CD4-positive, alpha-beta T cell treated with Interleukin-10 for 1 hour (primary cell): ENCODE measurements around the gene SMCO3.

ENCODE experiments used
- DNase-seq: peaks from one replicate; pipeline ENCODE4 v3.0.0-alpha.2; 2020

The SMCO3 gene

DNA sequence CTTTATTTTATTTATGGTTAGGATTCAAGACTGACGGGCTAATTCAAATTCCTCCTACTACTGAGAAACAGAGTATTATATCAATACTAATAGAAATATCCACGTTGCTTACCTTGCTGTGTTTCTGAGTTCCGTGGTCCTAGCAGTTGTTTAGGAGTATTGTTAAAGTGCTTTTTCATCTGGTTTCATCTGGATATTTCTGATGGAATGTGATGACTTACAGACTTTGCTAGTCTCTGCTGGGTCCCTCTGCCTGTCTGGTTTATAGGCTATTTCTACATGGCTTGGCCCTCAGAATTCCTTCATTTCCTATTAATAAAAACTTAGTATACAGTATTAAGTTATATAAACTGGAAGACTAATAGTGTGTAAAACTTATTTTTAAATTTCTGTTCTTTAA, at the start of gene SMCO3:
TSS of gene SMCO3 (minus strand) at position 169 of the 400 bp plus-strand sequence. CDS start 7,502 bp downstream, outside the sequence.
- DNase-seq = no peak

DNA sequence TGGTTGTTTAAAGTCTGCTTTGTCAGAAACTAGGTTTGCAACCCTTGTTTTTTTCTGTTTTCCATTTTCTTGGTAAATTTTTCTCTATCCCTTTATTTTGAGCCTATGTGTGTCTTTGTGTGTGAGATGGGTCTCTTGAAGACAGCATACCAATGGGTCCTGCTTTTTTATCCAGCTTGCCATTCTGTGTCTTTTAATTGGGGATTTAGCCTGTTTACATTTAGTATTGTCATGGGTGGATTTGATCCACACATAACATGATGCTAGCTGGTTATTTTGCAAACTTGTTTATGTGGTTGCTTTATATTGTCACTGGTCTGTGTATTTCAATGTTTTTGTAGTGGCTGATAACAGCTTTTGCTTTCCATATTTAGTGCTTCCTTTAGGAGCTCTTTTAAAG, 46.5 kb upstream of the SMCO3 start:
- no peak for DNase-seq

DNA sequence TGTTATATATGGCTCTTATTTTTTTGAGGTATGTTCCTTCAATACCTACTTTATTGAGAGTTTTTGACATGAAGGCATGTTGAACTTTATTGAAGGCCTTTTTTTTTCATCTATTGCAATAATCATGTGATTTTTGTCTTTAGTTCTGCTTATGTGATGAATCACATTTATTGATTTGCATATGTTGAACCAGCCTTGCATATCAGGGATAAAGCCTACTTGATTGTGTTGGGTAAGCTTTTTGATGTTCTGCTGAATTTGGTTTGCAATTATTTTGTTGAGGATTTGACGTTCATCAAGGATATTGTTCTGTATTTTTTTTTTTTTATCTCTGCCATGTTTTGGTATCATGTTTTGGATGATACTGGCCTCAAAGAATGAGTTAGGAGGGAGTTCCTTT, 44.5 kb upstream of the SMCO3 start:
- no peak for DNase-seq

DNA sequence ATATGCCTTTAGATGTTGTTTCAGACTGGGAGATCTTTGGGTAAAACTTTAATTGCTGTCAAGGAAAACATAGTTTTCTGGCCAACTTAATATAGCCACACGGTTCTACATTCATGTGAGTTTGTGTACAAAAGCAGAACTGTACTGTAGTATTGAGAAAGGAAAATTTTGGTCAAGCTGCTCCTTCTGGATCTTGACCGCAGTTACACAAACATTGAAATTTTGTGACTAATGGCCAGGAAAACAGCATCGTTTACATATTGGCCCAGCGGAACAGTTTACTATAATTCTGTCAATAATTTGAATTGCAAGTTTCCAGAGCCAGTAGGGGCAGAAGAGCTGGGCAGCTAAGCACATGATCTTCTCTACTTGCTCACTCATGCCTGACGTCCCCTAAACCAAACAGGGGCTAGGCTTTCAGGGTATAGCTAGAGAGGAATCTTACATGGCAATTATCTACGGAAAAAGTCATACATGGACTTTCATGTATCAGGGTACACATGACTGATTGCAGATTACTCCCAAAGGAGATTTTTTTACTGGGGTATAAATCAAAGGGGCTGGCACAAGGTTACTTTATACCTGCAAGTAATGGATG, 40.7 kb upstream of the SMCO3 start:
- no peak for DNase-seq

DNA sequence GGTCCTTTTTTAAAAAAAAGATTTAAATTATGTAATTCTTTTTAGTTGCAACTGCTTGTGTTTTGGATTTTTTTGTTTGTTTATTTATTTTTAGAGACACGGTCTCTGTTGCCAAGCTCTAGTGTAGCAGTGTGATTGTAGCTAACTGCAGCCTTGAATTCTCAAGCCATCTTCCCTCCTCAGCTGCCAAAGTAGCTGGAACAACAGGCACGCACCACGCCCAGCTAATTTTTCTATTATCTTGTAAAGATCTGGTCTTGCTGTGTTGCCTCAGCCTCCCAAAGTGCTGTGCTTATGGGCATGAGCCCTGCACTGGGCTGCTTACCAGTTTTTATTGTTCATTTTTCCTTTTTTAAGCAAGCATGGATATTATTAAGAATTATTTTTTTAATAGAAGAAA, 40.0 kb upstream of the SMCO3 start:
- no peak for DNase-seq

DNA sequence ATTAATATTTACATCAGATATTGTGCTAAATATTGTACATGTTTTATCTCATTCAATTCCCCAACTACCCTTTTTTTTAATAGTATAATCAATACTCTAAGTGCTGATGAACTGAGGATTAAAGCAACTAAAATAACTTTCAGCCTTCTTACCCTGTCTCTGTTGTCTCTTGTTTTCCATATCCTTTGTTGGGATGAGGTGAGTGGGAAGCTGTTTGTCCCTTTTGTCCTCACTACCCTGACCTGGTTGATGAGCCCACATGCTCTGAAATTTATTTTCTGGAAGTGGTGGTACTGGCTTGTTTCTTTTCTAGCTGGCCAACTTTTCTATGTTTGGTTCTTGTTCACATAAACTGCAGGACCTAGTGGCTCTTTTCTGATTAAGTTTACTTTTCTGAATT, 38.9 kb upstream of the SMCO3 start:
- no peak for DNase-seq

DNA sequence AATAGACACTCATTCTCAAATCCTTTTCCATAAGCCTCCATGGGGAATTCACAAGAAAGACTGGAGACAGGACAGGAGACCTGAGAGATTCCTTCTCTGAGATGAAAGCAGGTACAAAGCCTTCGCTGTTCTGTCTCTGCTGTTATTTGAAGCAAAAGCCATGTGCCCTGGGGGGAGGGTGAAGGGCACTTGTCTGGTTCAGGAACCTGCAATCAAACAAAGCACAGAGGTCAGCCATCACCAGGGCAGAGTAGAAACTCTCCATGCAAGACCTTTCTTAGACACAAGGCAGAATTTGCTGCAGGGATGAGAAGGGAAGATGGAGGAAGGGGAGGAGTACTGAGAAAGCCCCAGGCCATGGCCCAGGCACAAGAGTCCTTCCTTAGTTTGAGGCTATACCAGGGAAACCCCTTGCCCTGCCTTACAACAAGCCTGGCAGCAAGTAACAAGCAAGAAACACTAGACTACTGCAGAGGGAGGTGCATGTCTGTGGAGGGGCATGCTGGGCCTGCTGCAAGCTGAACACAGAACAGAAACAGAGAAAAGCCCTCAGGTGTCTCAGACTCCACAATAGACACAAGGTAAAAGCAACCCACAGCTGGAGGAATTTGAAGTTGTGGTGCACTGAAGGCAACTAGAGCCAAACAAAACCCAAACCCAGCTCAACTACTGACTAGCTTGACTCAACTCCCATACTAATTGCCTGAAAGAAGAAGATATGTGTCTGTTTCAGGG, 37.1 kb upstream of the SMCO3 start:
- no peak for DNase-seq

DNA sequence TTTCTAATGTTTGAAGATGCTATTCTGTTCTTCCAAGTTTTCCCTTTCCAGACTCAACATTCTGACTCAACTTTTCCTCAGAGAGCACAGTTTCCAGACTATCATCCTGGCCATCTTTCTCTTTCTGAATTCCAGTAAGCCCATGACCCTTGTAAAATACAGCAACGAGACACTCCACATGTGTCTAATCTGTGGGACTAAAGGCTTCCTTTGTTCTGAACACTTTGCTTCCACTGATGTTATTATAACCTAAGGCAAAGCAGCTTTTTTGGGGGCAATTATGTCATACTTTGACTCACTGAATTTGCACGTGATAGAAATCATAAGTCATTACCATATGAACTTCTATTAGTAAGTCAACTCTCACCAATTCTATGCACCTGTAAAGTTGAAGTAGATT, 35.7 kb upstream of the SMCO3 start:
- DNase-seq = no peak

DNA sequence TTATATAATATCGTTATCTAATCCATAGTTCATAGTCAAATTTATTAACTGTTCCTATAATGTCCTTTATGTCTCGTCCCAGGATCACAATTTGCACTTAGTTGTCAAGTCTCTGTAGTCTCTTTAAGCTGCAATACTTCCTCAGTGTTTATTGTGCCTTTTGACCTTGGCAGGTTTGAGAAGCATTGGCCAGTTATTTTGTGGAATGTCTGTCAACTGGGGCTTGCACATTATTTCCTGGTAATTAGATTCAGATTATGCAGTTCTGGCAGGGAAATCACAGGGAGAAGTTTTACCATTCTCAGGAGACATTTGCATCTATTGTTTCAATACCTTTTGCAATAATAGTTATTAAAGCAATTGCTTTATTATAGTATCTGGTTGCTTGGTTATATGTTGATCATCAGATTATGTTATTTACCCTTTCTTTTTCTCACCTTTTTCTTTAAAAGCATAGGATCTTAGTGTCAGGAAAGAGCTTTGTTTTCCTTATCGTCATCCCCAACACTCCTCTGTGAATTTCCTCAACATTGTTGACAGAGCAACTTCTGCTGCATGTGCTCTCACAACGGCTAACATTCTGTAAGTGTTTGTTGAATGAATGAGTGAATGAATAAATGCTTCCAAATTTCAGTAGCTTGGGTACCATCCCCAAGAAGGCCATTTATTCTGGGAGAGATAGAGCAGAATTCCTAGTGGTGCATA, 33.0 kb upstream of the SMCO3 start:
- DNase-seq = no peak

DNA sequence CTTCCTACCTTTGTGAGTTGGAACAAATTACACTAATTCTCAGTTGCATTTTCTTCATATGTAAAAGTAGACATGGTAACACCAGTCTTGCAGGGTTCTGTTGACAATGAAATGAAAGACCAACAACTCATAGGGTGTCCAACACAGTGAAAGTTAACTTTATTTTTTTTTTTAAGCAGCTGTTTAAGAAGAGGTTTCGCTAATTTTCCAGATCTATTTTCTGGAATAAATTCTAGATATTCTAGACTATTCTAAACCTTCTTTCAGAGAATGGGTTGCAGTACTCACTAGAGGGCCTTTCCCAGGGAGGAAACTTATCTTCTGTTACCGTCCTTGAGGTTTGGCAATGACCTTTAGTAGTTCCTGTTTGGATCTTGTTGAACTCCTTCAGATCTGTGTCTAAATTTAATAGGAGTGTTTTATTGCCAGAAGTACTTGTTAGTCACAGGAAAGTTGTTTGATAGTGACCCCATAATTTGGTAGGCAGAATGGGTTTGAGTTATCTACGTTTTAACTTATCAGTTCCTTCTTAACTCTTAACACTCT, 32.1 kb upstream of the SMCO3 start:
- no peak for DNase-seq

DNA sequence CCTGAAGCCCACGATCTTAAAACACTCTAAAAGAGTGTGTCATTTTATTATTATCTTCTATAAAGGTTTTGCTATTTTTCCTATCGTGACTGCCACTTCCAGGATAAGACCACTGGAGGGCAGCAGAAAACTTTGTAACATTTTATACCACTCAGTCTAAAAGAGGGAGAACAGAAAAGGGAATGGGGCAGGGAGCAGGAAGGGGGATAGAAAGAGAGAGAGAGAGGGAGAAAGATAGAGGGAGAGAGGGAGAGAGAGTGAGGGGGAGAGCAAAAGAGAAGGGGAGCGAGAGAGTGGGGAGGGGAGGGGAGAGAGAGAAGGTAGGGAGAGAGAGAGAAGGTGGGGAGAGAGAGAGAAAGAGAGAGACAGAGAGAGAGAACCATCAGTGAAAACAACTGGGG, 31.4 kb upstream of the SMCO3 start:
- peak; percentile 71 for DNase-seq

DNA sequence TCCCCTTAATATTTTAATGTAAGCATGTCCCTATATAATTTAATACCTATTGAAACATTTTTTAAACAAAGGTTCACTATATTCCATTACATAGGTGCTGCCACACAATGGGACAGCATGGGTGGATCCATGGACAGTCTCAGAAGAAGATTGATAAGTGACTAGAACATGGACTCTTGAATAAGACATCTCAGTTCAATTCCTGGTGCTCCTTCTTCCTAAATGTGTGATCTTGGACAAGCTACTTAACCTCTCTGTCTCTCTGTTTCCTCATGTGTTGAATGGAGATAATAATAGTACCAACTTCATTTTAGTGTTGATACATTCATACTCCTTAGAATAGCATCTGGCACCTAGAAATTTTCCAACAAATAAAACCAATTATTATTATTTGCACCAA, 30.4 kb upstream of the SMCO3 start:
- no peak for DNase-seq

DNA sequence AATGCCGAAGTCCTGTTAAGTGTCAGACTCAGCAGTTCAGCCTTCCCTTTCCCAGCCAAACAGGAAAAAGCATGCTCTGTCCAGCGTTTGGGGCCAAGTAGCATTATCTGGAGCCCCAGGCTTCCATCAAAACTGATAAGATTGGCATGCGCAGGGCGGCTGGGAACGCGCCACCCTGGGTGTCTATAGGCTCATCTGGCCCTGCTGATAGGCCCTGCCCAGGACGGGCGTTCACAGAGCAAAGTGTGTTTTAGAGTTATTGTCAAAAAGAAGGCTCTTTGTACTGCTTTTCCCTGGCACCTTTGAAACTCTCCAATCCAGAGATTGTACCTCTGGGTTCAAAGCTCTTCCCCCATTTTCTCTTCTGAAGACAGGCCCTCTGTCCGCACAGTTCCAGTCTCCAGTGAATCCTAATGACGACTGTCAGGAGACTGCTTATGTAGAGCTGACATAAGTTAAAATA, 29.5 kb upstream of the SMCO3 start, which contains the start of gene ART4:
TSS of gene ART4 (minus strand) at position 102 of the 463 bp plus-strand sequence. CDS start 413 bp downstream, outside the sequence.
- DNase-seq = no peak

DNA sequence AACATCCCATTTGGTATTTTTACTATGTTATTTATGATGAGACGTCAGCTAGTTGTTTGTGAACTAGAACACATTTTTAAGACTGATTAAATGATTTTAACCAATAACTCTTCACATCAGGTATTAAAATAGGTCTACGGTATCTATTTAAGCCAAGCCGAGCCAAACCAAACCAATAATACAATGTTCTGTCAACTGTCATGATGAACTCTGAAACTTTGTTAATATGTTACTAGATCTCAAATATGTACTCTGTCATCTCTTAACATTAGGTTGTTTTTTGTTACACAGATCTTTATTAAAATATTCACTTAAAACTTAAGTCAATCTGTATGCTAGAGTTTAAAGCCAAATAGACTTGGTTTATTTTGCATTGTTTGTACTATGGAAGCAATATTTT, 28.3 kb upstream of the SMCO3 start:
- DNase-seq = no peak

DNA sequence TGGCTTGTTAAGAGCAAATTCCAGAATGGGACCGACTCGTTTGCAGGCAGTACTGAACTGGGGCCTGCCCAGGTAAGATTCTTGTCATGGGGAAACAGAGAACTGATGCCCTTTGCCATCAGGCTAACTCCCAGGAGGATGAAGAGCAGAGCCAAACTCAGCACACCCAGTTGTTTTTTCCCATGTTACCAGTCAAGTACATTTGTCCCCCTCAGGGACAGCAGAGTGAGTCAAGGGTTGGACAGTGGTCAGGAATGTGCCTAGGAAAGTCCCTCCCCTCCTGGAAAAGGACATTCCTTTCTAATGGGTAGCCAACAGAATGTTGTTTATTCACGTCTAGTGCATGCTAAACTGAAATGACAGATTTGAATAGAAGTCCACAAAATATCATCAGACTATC, 27.8 kb upstream of the SMCO3 start:
- DNase-seq = no peak

DNA sequence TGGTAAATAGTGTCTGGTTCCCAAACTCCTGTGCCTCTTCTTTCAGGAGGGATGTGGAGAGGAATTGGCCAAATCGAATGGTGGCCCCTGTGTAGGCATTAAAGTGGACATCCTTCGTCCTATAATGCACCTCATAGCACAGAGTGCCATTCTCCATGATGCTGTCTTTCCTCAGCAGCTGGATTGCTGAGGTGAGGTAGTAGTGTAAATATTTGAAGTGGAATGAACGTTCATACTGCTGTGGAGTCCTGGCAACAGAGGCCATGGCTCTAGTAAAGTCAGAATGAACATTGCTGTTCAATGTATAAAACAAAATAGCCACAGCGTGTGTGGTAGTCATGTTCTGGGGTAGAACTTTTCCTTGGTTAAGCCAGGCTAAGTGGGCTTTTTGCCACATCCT, 26.6 kb upstream of the SMCO3 start:
- DNase-seq = no peak

DNA sequence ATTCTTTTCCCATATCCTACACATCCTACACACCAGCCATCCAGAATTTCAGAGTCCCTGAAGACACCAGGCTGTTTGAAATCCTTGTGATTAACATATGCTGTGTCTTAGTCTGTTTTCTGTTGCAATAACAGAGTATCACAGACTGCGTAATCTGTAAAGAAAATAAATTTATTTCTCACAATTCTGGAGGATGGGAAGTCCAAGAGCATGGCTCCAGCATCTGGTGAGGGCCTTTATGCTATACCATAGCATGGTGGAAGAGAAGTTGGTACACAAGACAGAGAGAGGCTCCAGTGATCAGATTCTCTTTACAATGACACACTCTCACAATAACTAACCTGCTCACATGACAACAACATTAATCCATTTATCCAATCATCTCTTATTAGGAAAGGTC, 25.3 kb upstream of the SMCO3 start:
- no peak for DNase-seq

DNA sequence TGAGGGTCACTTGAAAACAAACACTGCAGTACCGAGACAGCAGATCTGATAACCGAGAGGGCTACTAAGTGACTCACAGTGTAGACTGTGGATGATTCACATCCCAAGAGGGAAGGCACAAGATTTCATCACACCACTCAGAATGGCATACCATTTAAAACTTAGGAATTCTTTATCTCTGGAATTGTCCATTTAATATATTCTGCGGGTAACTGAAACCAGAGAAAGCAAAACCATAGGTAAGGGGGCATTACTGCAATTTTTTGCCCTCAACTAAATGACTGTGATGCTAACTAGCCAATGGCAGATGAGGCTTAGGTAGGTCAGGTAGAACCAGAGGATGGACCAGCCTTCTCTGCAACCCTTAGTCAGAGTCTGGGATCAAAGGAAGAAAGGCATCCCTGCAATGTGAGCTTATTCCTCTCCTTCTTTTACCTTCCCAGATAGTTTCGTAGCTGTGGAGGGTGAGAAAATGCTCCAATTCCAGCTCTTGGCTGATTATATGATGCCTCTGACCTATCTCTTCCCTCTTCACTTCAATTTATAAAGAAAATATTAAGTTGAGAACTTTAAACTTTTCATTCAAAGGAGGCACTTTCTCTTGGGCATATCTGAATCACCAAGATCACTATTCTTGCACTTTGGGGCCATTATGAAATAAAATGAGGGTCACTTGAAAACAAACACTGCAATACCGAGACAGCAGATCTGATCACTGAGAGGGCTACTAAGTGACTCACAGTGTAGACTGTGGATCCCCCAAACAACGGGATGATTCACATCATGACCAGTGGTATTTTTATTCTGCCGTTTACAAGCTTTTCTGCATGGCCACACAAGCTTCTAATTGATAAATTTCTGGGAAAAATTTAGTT, 22.6 kb upstream of the SMCO3 start:
- no peak for DNase-seq

DNA sequence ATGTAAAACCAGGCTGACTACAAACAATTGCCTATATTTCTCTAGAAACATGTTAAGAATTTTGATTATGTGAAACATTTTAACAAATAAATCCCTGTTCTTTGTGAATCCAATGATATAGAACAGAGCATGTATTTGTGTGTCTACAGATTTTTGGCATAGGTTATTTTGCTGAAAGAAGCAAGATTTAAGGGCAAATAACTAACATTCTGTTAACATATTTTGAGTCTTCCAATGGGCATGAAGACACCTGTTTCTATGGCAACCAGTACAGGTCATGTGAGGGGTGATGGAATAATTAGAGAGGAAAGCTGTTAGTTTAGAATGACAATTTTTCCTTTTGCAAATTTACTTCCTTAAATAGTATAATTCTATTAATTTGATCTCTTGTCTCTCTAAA, 20.5 kb upstream of the SMCO3 start:
- no peak for DNase-seq

DNA sequence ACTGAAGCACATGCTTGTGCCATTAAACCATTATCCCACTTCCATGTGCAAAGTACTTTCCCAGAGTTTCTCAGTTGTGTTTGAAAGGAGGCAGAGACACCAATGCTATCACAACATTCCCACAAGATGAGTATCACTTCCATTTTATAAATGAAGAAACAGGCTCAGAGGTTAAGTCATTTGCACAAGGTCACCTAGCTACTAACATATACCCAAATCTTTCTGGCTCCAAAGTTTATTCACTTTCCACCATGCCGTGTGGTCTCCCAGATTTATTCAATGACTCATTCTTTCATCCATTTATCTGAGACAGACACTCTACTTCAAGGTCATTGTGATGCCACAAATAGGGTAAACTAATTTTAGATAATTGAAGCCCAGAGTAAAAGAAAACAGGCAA, 20.0 kb upstream of the SMCO3 start:
- DNase-seq = no peak

DNA sequence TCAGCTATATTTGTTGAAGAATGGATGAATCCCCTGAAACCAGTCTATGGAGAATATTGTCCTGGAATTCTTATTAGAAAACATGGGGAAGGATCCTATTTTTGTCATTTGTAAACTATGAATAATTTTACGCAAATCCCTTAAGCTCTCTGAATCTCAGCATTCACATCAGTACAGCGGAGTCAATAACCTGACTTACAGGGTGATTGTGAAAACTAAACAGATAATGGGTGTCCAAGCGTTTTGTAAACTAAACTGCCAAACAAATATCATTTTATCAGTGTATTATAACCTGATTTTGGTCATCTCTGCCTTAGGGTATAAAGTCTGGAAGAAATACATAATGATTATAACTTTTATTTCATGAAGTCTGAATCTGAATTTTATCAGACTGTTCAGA, 19.4 kb upstream of the SMCO3 start:
- DNase-seq = no peak

DNA sequence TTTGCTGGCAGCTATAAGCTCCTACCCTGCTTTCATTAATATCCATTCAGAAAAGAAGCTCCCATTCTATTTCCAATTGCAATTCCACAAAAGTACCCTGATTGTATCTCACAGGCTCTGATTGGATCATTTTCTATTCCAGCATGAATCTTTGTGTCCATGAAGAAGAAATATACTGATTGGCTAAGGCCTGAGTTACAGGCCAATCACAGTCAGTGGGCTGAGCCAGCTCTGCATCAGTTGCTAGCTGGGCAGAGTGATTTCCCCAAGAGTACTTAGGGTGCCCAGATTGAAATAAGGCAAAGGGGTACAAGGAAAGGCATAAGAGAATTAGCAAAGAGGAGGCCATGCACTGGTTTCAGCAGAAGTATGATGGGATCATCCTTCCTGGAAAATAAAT, 14.9 kb upstream of the SMCO3 start:
- DNase-seq = peak; percentile 19

DNA sequence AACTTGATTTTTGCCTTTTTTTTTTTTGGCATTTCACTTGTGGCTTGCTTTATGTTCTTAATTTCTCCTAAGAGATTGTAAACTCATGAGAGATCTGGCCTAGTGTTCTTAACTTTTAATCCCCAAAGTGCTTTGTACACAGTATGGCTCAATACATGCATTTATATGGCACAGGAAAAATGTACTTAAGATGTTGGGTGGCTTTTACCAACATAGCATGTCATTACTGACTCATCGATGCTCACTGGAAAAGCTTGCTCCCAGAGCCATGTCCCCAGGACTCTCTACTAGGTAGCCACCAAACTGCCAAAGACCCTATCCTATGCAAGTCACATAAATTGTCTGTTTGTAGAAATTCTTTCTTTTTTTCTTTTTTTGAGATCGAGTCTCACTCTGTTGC, 13.1 kb upstream of the SMCO3 start:
- DNase-seq = no peak
